ENCODE results near the gene HPSE2.

GRCh38 chr10:98563811-98564210, 671.8 kb downstream of the HPSE2 start:
- TF ChIP-seq, protein P1, sequence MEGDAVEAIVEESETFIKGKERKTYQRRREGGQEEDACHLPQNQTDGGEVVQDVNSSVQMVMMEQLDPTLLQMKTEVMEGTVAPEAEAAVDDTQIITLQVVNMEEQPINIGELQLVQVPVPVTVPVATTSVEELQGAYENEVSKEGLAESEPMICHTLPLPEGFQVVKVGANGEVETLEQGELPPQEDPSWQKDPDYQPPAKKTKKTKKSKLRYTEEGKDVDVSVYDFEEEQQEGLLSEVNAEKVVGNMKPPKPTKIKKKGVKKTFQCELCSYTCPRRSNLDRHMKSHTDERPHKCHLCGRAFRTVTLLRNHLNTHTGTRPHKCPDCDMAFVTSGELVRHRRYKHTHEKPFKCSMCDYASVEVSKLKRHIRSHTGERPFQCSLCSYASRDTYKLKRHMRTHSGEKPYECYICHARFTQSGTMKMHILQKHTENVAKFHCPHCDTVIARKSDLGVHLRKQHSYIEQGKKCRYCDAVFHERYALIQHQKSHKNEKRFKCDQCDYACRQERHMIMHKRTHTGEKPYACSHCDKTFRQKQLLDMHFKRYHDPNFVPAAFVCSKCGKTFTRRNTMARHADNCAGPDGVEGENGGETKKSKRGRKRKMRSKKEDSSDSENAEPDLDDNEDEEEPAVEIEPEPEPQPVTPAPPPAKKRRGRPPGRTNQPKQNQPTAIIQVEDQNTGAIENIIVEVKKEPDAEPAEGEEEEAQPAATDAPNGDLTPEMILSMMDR (IDR thresholded peaks at IDR 0.05) = no peak
- no peak for TF ChIP-seq POLR2A (IDR thresholded peaks at IDR 0.05)
